Fibroblast of villous mesenchyme (primary cell): ENCODE data around the gene GBE1. TPM values are rescaled to one million over a fixed set of nuclear protein-coding genes. Genes with fewer than 3 reads are reported as not detected.
A peak's percentile ranks its signal among the peaks of the same experiment; 100 is the strongest.

Experiments used
- DNase-seq: peaks from one replicate; pipeline ENCODE4 v3.0.0-alpha.2; 2010; ENCODE audit warnings: low read depth
- H3K4me3 ChIP-seq: 2 replicates; pipeline ENCODE4 v1.5.1; 2011; ENCODE audit warnings: low read depth, mild to moderate bottlenecking, low read length
- total RNA-seq: library from RNA; depleted of rRNA; stranded (reverse); fragments of >200 nt; gene quantifications from 2 replicates; pipeline ENCODE4 v1.2.3, GENCODE V29; 2012
- TF ChIP-seq, protein P1 (sequence below): IDR thresholded peaks from 2 replicates; pipeline ENCODE4 v1.5.1; 2012; ENCODE audit warnings: low read depth, mild to moderate bottlenecking, low read length; ENCODE audit not compliant: insufficient read depth

GBE1 gene
- total RNA-seq, 1 donor = 231 TPM

DNA sequence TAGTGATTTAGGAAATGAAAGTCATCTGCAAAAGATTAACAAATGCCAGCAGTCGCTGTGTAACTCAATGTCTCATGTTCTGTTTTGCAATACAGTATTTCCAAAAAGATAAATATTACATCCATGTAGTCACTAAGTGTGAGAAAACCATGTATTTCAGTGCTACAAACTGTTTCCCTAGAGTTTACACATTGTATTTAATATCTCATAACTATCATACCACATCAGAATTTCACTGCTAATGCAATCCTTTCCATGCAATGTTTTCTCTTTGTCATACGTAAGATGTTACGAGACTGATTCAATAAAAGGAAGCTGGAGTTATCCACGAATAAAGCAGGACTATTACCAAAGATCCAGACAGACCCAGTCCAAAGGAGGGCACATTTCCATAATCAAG lies 269.4 kb downstream of the GBE1 start:
- TF ChIP-seq, protein P1, sequence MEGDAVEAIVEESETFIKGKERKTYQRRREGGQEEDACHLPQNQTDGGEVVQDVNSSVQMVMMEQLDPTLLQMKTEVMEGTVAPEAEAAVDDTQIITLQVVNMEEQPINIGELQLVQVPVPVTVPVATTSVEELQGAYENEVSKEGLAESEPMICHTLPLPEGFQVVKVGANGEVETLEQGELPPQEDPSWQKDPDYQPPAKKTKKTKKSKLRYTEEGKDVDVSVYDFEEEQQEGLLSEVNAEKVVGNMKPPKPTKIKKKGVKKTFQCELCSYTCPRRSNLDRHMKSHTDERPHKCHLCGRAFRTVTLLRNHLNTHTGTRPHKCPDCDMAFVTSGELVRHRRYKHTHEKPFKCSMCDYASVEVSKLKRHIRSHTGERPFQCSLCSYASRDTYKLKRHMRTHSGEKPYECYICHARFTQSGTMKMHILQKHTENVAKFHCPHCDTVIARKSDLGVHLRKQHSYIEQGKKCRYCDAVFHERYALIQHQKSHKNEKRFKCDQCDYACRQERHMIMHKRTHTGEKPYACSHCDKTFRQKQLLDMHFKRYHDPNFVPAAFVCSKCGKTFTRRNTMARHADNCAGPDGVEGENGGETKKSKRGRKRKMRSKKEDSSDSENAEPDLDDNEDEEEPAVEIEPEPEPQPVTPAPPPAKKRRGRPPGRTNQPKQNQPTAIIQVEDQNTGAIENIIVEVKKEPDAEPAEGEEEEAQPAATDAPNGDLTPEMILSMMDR = no peak
- DNase-seq = peak; percentile 82
- H3K4me3 ChIP-seq = no peak overlapping the region

DNA sequence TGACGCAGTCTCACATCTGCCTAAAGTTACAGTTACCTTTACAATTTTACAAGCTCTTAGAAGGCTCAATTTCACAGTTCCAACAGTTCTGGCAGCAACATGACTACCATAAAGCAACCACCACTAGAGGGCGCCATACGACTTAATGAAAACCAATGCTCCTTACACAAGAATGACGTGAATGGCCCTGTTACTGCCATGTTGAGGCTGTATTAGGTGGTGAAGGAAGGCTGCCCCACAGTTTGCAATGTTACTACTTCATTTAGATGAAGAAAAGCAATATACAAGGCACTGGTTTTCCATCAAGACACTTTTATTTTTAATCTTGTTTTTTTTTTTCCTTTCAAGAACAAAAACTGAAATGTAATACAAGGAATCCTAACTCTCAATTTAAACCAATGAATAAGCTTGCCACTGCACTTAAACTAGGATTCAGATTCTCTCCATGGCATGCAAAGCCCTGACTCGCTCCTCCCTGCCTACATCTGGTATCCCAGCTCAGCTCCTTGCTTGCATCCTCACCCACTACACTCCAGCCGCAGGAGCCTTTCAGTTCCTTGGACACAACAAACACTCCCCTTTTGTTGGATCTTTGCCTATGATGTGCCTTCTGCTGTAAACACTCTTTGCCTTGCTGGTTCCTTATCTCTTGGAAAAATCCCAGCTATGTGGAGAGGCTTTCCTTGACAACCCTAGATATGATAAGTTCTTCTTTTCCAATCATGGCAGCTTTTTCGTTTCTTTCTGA lies 270.7 kb downstream of the GBE1 start:
- TF ChIP-seq, protein P1 = peak; percentile 79
- no peak overlapping the region for H3K4me3 ChIP-seq
- peak; percentile 94 for DNase-seq

DNA sequence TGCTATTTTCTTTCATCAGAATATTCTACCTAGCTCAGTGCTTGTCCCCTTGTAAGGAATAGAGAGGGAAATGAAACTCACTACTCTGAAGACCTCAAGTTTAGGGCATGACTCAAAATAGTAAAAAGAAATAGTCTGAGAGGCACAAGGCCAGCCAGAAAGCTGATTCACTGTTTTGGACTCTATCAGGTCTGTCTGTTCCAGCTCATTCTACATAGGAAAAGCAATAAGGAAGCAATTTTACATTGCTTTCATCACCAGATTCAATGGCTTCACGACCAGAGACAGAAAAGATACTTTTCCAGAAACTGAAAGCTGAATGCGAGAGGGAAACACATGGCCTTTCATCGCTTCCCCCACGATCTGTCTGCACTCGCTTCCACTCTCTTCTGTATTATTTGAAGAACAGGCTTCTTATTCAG lies 276.0 kb downstream of the GBE1 start:
- TF ChIP-seq, protein P1 = no peak
- peak; percentile 52 for DNase-seq
- H3K4me3 ChIP-seq = no peak overlapping the region

DNA sequence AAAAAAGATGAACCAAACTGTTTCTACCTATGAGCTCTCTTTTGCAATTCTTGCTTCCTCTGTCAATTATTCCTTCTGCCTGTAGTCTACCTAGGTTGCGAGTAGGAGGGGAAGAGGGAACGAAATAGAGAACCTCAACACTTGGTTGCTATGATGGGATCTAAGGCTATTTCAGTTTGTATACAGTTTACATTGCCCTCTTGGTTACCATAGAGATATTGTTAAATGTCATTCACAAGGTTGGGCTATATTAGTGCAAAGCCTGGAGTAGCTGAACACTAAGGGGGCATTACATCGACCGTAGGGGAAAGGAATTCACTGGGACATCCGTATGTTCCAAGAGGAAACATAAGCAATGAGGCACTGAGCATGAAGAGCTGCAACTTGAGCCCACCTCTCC lies 276.9 kb downstream of the GBE1 start:
- H3K4me3 ChIP-seq = no peak overlapping the region
- TF ChIP-seq, protein P1 = no peak
- no peak for DNase-seq

DNA sequence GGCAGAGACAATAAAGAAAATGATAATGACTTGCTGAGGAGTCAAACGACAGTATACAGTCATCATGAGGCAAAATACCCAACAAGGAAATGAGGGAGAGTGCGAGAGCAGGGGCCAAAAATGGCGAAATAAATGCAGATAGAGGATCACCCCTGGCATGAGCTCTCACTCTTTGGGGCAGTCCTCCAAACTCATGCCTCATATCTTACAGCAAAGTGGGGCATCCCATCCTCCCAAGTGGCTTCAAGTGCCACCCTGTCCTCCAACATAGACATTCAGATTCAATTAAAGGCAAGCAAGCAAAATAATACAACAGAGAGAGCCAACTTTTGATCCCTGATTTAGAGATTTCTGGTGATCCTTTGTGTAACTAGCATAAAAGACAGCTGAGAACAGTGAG lies 278.4 kb downstream of the GBE1 start:
- no peak for DNase-seq
- H3K4me3 ChIP-seq = no peak overlapping the region
- TF ChIP-seq, protein P1 = no peak

DNA sequence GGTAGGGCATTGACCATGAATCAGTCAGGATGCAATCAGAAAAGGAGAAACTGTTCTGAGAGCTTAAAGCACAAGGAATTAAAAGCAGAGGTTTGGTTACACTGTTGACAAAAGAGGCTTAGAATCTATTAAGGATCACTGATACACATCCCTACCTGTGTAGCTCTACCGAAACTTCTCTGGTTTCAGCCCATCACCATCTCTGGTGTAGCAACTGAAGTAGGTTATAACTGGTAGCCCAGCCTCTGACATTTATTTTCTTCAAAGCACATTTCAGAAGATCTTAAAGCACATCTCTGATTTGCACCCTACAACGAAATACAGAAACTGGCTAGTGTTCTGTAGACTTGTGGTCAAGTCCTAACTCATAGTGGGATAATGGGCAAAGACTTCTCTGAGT lies 283.7 kb downstream of the GBE1 start:
- H3K4me3 ChIP-seq = no peak overlapping the region
- DNase-seq = no peak
- TF ChIP-seq, protein P1 = no peak

DNA sequence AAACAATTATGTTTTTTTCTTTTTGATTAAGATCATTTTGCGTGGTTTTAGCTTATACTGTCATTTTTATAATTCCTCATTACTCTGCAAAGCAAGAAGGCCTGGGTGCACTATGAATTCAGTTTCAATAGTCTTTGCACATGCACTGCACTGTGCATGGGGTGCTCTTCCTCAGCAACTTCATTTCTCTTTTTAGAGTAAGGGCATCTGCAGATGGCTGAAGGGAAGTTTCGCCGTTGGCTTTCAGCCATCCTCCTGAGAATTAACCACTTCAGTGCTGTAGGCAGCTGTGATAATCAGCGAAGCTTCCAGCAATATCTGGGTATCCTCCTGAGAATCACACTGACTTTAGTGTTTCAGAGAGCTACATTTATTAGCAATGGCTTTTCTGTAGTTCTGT lies 284.8 kb downstream of the GBE1 start:
- H3K4me3 ChIP-seq = no peak overlapping the region
- TF ChIP-seq, protein P1 = no peak
- no peak for DNase-seq
